GM23338 (cell line): ENCODE data around the gene KRT16. TPM values are rescaled to one million over a fixed set of nuclear protein-coding genes. Genes with fewer than 3 reads are reported as not detected.

ENCODE experiments used
- ATAC-seq: fragments of 200-7000 bp; cut with Tn5 transposase; 3 replicates; pipeline ENCODE4 v1.9.1; 2020
- DNase-seq: peaks from one replicate; pipeline ENCODE4 v3.0.0-alpha.2; 2015; ENCODE audit warnings: low spot score
- H2AFZ ChIP-seq: fragments of 200-600 bp; sonication (generic); 2 replicates; pipeline ENCODE4 v1.8.0; 2016; ENCODE audit warnings: antibody characterized with exemption, mild to moderate bottlenecking, moderate library complexity
- H3F3A ChIP-seq: fragments of 200-600 bp; sonication (generic); replicated peaks from 2 replicates; pipeline ENCODE4 v1.8.0; 2017; ENCODE audit warnings: antibody characterized with exemption, mixed run types, low read depth
- H3K27ac ChIP-seq: fragments of 200-600 bp; sonication (generic); 2 replicates; pipeline ENCODE4 v1.6.1; 2016; ENCODE audit warnings: low read depth
- H3K27me3 ChIP-seq: fragments of 200-600 bp; sonication (generic); 2 replicates; pipeline ENCODE4 v1.8.0; 2016; ENCODE audit warnings: mild to moderate bottlenecking, mixed run types, moderate library complexity; ENCODE audit not compliant: insufficient read depth
- H3K36me3 ChIP-seq: fragments of 200-600 bp; sonication (generic); 2 replicates; pipeline ENCODE4 v1.8.0; 2016; ENCODE audit warnings: mild to moderate bottlenecking; ENCODE audit not compliant: insufficient read depth
- H3K4me1 ChIP-seq: fragments of 200-600 bp; sonication (generic); 2 replicates; pipeline ENCODE4 v1.8.0; 2016; ENCODE audit warnings: mild to moderate bottlenecking, moderate library complexity; ENCODE audit not compliant: insufficient read depth
- H3K4me2 ChIP-seq: fragments of 200-600 bp; sonication (generic); 2 replicates; pipeline ENCODE4 v1.7.1; 2017; ENCODE audit warnings: mixed run types
- H3K4me3 ChIP-seq: fragments of 200-600 bp; sonication (generic); 2 replicates; pipeline ENCODE4 v1.6.1; 2016; ENCODE audit warnings: mixed run types
- H3K79me2 ChIP-seq: fragments of 200-600 bp; sonication (generic); replicated peaks from 2 replicates; pipeline ENCODE4 v1.8.0; 2017; ENCODE audit warnings: mild to moderate bottlenecking; ENCODE audit not compliant: insufficient read depth
- H3K9me2 ChIP-seq: fragments of 200-600 bp; sonication (generic); 2 replicates; pipeline ENCODE4 v1.8.0; 2017; ENCODE audit not compliant: insufficient read depth
- H4K20me1 ChIP-seq: fragments of 200-600 bp; sonication (generic); replicated peaks from 2 replicates; pipeline ENCODE4 v1.8.0; 2017; ENCODE audit warnings: mild to moderate bottlenecking; ENCODE audit not compliant: insufficient read depth
- H3K27ac Mint-ChIP-seq: 2 replicates; pipeline ENCODE4 v1.8.0; 2020; ENCODE audit warnings: inconsistent platforms, mild to moderate bottlenecking, moderate library complexity, mixed read lengths
- H3K27me3 Mint-ChIP-seq: 3 replicates; pipeline ENCODE4 v1.8.0; 2022; ENCODE audit warnings: low read depth, mild to moderate bottlenecking, moderate library complexity, mixed read lengths, inconsistent platforms; ENCODE audit not compliant: insufficient read depth, poor library complexity
- H3K36me3 Mint-ChIP-seq: 3 replicates; pipeline ENCODE4 v1.8.0; 2021; ENCODE audit warnings: low read depth, mild to moderate bottlenecking, inconsistent platforms, moderate library complexity, mixed read lengths
- H3K4me1 Mint-ChIP-seq: 3 replicates; pipeline ENCODE4 v1.8.0; 2020; ENCODE audit warnings: mild to moderate bottlenecking, inconsistent platforms, mixed read lengths
- H3K4me3 Mint-ChIP-seq: 3 replicates; pipeline ENCODE4 v1.8.0; 2021; ENCODE audit warnings: moderate library complexity, mild to moderate bottlenecking, inconsistent platforms, mixed read lengths
- H3K9me3 Mint-ChIP-seq: 3 replicates; pipeline ENCODE4 v1.8.0; 2020; ENCODE audit warnings: moderate library complexity, mild to moderate bottlenecking, inconsistent platforms, mixed read lengths
- CREB1 ChIP-seq: fragments of 250-450 bp; sonication (Bioruptor Pico); IDR thresholded peaks from 2 replicates; pipeline ENCODE4 v1.5.0; 2020; ENCODE audit warnings: low read depth, mild to moderate bottlenecking, moderate library complexity
- CTCF ChIP-seq, 2 experiments: fragments of 200-600 bp in 1 of 2; sonication (generic) in 1 of 2; conservative IDR thresholded peaks; 2 replicates each; pipeline versions ENCODE4 v1.5.1 to v1.6.1; 2016 to 2017; ENCODE audit warnings: antibody characterized with exemption in 2 of 2, low read depth in 2 of 2, mild to moderate bottlenecking in 2 of 2, moderate library complexity in 1 of 2
- ETS1 ChIP-seq: IDR thresholded peaks from 2 replicates; pipeline ENCODE4 v1.6.1; 2016; ENCODE audit warnings: antibody characterized with exemption
- EZH2 ChIP-seq: fragments of 200-600 bp; sonication (generic); IDR thresholded peaks from one replicate; pipeline ENCODE4 v1.8.0; 2017; ENCODE audit warnings: antibody characterized with exemption, mild to moderate bottlenecking, low read depth; ENCODE audit not compliant: unreplicated experiment
- EZH2phosphoT487 ChIP-seq: fragments of 200-600 bp; sonication (generic); IDR thresholded peaks from one replicate; pipeline ENCODE4 v1.8.1; 2018; ENCODE audit warnings: antibody characterized with exemption; ENCODE audit not compliant: unreplicated experiment
- JUNB ChIP-seq: IDR thresholded peaks from one replicate; pipeline ENCODE4 v1.6.1; 2016; ENCODE audit warnings: antibody characterized with exemption; ENCODE audit not compliant: unreplicated experiment
- NANOG ChIP-seq: IDR thresholded peaks from 2 replicates; pipeline ENCODE4 v1.6.1; 2016; ENCODE audit warnings: antibody characterized with exemption, borderline replicate concordance
- POLR2AphosphoS5 ChIP-seq: IDR thresholded peaks from 2 replicates; pipeline ENCODE4 v1.6.1; 2016; ENCODE audit warnings: antibody characterized with exemption, low read depth
- REST ChIP-seq: IDR thresholded peaks from one replicate; pipeline ENCODE4 v1.6.1; 2018; ENCODE audit warnings: antibody characterized with exemption; ENCODE audit not compliant: unreplicated experiment
- STAT1 ChIP-seq: IDR thresholded peaks from one replicate; pipeline ENCODE4 v1.6.1; 2016; ENCODE audit warnings: antibody characterized with exemption; ENCODE audit not compliant: unreplicated experiment
- ZNF114 ChIP-seq: fragments of 250-450 bp; sonication (Bioruptor Pico); IDR thresholded peaks from 2 replicates; pipeline ENCODE4 v1.5.0; 2020; ENCODE audit warnings: mild to moderate bottlenecking, moderate library complexity
- ZNF331 ChIP-seq: fragments of 250-450 bp; sonication (Bioruptor Pico); IDR thresholded peaks from 2 replicates; pipeline ENCODE4 v1.5.0; 2020; ENCODE audit warnings: low read depth, mild to moderate bottlenecking, moderate library complexity
- ZNF462 ChIP-seq: fragments of 250-450 bp; sonication (Bioruptor Pico); IDR thresholded peaks from 2 replicates; pipeline ENCODE4 v1.5.0; 2020; ENCODE audit warnings: mild to moderate bottlenecking, moderate library complexity
- polyA plus RNA-seq: library from polyadenylated mRNA; unstranded; fragments of >200 nt; fragmentation: Nextera tagmentation; extraction: Ambion mirVana; gene quantifications from 2 replicates; pipeline ENCODE4 v1.2.1, GENCODE V29; 2016
- total RNA-seq: library from RNA; depleted of rRNA; stranded (reverse); fragments of >200 nt; shearing (Covaris generic); gene quantifications from 2 replicates; pipeline ENCODE4 v1.2.3, GENCODE V29; 2014

Gene KRT16
- total and polyA plus RNA-seq, 2 experiments from 2014 or later = not detected

- H3K27ac ChIP-seq = no peak overlapping the region
- peaks cover 6% of the 10 kb centered on the region; the same call in 1 of the 2 replicates for H3K4me1 ChIP-seq
- Mint-ChIP-seq H3K36me3 (no peaks in the 10 kb centered on the region), H3K9me3 (no peaks in the 10 kb centered on the region), H3K27me3 (peaks cover 14% of the 10 kb centered on the region), H3K4me3 (no peak overlapping the region), H3K27ac (0 out of 2 replicates have a peak overlapping the region, but pooled peaks have one; percentile 27), H3K4me1 (peaks cover 21% of the 10 kb centered on the region)
- no peaks in the 10 kb centered on the region for H3K9me2 ChIP-seq
- H3K27me3 ChIP-seq = no peaks in the 10 kb centered on the region
- H3K4me3 ChIP-seq = no peak overlapping the region
- TF ChIP-seq EZH2 = no peak
- TF ChIP-seq ZNF462 = no peak
- no peak for TF ChIP-seq CTCF (conservative IDR thresholded peaks at IDR 0.05; ENCODE audit: low read depth in 2 of 2)
- TF ChIP-seq NANOG = no peak
- TF ChIP-seq ZNF331 (CRISPR knock-in tag) = no peak
- TF ChIP-seq EZH2phosphoT487 = no peak
- TF ChIP-seq REST = no peak
- no peak for TF ChIP-seq STAT1
- TF ChIP-seq POLR2AphosphoS5 = no peak
- no peak for TF ChIP-seq ZNF114
- TF ChIP-seq CREB1 (CRISPR knock-in tag) = no peak
- no peak for TF ChIP-seq JUNB
- TF ChIP-seq ETS1 = no peak
- DNase-seq (no peak), ATAC-seq (no peak)
- H3K4me2 ChIP-seq = no peak overlapping the region
- H2AFZ ChIP-seq = no peak overlapping the region
- 0 out of 2 replicates have a peak, but pooled peaks cover 3% of the 10 kb centered on the region for H3F3A ChIP-seq
- H4K20me1 ChIP-seq = no peaks in the 10 kb centered on the region
- H3K36me3 ChIP-seq = no peaks in the 10 kb centered on the region
- no peaks in the 10 kb centered on the region for H3K79me2 ChIP-seq
Observed at GRCh38 chr17:41629316-41629715, 16.7 kb upstream of the KRT16 start.
